ENCODE data around the gene IPO9. TPM values are rescaled to one million over a fixed set of nuclear protein-coding genes. Genes with fewer than 3 reads are reported as not detected.

IPO9 gene
- total RNA-seq, 1 donor = 29.2 TPM

GRCh38 chr1:201894343-201895119, 65.6 kb downstream of the IPO9 start:
- DNase-seq (ENCODE audit: low read depth) = no peak
- no peak overlapping the region for H3K4me3 ChIP-seq (ENCODE audit: low read depth, low read length)
- no peak for TF ChIP-seq CTCF (IDR thresholded peaks at IDR 0.05; ENCODE audit: insufficient read depth, low read length)

- DNase-seq (ENCODE audit: low read depth) = no peak
- H3K4me3 ChIP-seq (ENCODE audit: low read depth, low read length) = no peak overlapping the region
Observed at GRCh38 chr1:201895120-201895665, 66.2 kb downstream of the IPO9 start.

GRCh38 chr1:201895913-201896807, 67.2 kb downstream of the IPO9 start:
- peak; percentile 96 for TF ChIP-seq CTCF (IDR thresholded peaks at IDR 0.05; ENCODE audit: insufficient read depth, low read length)
- DNase-seq (ENCODE audit: low read depth) = peak; percentile 92
- no peak overlapping the region for H3K4me3 ChIP-seq (ENCODE audit: low read depth, low read length)

More at GRCh38 chr1:201895120-201895665, 66.2 kb downstream of the IPO9 start:
- no peak for TF ChIP-seq CTCF (IDR thresholded peaks at IDR 0.05; ENCODE audit: insufficient read depth, low read length)

GRCh38 chr1:201896951-201897391, 68.0 kb downstream of the IPO9 start:
- no peak for TF ChIP-seq CTCF (IDR thresholded peaks at IDR 0.05; ENCODE audit: insufficient read depth, low read length)
- no peak overlapping the region for H3K4me3 ChIP-seq (ENCODE audit: low read depth, low read length)
- DNase-seq (ENCODE audit: low read depth) = peak; percentile 59

GRCh38 chr1:201898240-201898894, 69.4 kb downstream of the IPO9 start:
- H3K4me3 ChIP-seq (ENCODE audit: low read depth, low read length) = no peak overlapping the region
- no peak for TF ChIP-seq CTCF (IDR thresholded peaks at IDR 0.05; ENCODE audit: insufficient read depth, low read length)
- DNase-seq (ENCODE audit: low read depth) = no peak

GRCh38 chr1:201898992-201899391, 70.0 kb downstream of the IPO9 start:
- H3K4me3 ChIP-seq (ENCODE audit: low read depth, low read length) = no peak overlapping the region
- no peak for TF ChIP-seq CTCF (IDR thresholded peaks at IDR 0.05; ENCODE audit: insufficient read depth, low read length)
- DNase-seq (ENCODE audit: low read depth) = no peak
